Lower lobe of right lung (tissue), 2 donors: Measurements from ENCODE around the gene SOBP. TPM values are rescaled to one million over a fixed set of nuclear protein-coding genes. Genes with fewer than 3 reads are reported as not detected.

Source experiments
- ATAC-seq, 2 donors: fragments of 200-7000 bp; cut with Tn5 transposase; one replicate each; pipeline ENCODE4 v1.9.1; 2020 to 2022; ENCODE audit warnings: mild to moderate bottlenecking in 2 of 2, moderate library complexity in 2 of 2
- DNase-seq: peaks from one replicate; pipeline ENCODE4 v3.0.0-alpha.2; 2020
- H3K27ac ChIP-seq: fragments of 200-600 bp; one replicate; pipeline ENCODE4 v1.8.0; 2022
- H3K27me3 ChIP-seq: fragments of 200-600 bp; one replicate; pipeline ENCODE4 v1.8.0; 2022; ENCODE audit warnings: low read depth
- H3K36me3 ChIP-seq: fragments of 200-600 bp; one replicate; pipeline ENCODE4 v1.8.0; 2022; ENCODE audit warnings: mild to moderate bottlenecking
- H3K4me1 ChIP-seq: fragments of 200-600 bp; one replicate; pipeline ENCODE4 v1.8.0; 2022
- H3K4me3 ChIP-seq: fragments of 200-600 bp; one replicate; pipeline ENCODE4 v1.8.0; 2022; ENCODE audit warnings: mild to moderate bottlenecking
- H3K9me3 ChIP-seq: fragments of 200-600 bp; one replicate; pipeline ENCODE4 v1.8.0; 2022
- CTCF ChIP-seq: fragments of 200-600 bp; IDR thresholded peaks from one replicate; pipeline ENCODE4 v1.8.0; 2022; ENCODE audit warnings: antibody characterized with exemption, mild to moderate bottlenecking
- intact Hi-C: fragments of 100-400 bp; cut with DNase I; formaldehyde crosslinking; loops from one replicate; pipeline ENCODE4 v1.11.0; 2022
- total RNA-seq: library from RNA; stranded (reverse); fragmentation: NEBNext Ultra II Directional; extraction: Animal tissue kit (Norgen Biotek cat#: 25700); gene quantifications from one replicate; pipeline ENCODE4 v1.2.1, GENCODE V29; 2021
- donor health status: DM: no; HTN: yes; CAD: no; lungs with severe emphysema.

SOBP gene
- total RNA-seq, 1 donor from 2014 or later: 6.9 TPM

DNA sequence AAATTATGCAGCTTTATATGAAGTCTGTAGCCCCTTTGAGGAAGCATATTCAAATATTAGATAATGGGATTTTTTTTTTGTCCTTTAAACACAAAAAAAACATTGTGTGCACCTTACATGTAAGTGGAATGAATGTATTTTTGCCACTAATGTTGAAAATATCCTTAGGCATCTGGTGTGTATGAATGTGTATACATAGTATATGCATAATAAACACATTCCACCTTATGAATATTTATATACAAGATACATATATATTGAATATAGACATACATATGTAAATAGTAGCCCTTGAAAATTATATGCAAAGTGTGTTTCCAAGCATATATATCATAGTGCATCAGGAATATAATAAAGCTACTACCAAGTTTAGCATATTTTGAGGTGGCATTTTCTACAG lies 94.8 kb downstream of the SOBP start:
- no peak overlapping the region for H3K4me3 ChIP-seq
- no peaks in the 10 kb centered on the region for H3K36me3 ChIP-seq
- DNase-seq: no peak
- no peak for TF ChIP-seq CTCF
- no peak for ATAC-seq
- H3K9me3 ChIP-seq: no peaks in the 10 kb centered on the region
- intact Hi-C loops: no loop called here
- H3K27me3 ChIP-seq: no peaks in the 10 kb centered on the region
- no peak overlapping the region for H3K27ac ChIP-seq
- no peaks in the 10 kb centered on the region for H3K4me1 ChIP-seq

GRCh38 chr6:107585815-107586435 lies 96.0 kb downstream of the SOBP start:
- no peaks in the 10 kb centered on the region for H3K9me3 ChIP-seq
- no peak for DNase-seq
- no peak overlapping the region for H3K4me3 ChIP-seq
- H3K27me3 ChIP-seq: no peaks in the 10 kb centered on the region
- ATAC-seq: no peak
- intact Hi-C loops: no loop called here
- no peaks in the 10 kb centered on the region for H3K36me3 ChIP-seq
- no peaks in the 10 kb centered on the region for H3K4me1 ChIP-seq
- no peak overlapping the region for H3K27ac ChIP-seq
- no peak for TF ChIP-seq CTCF

GRCh38 chr6:107587451-107587850 lies 97.5 kb downstream of the SOBP start:
- H3K27me3 ChIP-seq: no peaks in the 10 kb centered on the region
- H3K4me3 ChIP-seq: no peak overlapping the region
- no peaks in the 10 kb centered on the region for H3K4me1 ChIP-seq
- H3K9me3 ChIP-seq: no peaks in the 10 kb centered on the region
- intact Hi-C loops: no loop called here
- H3K36me3 ChIP-seq: no peaks in the 10 kb centered on the region
- no peak for TF ChIP-seq CTCF
- DNase-seq: no peak
- no peak overlapping the region for H3K27ac ChIP-seq
- ATAC-seq: no peak

DNA sequence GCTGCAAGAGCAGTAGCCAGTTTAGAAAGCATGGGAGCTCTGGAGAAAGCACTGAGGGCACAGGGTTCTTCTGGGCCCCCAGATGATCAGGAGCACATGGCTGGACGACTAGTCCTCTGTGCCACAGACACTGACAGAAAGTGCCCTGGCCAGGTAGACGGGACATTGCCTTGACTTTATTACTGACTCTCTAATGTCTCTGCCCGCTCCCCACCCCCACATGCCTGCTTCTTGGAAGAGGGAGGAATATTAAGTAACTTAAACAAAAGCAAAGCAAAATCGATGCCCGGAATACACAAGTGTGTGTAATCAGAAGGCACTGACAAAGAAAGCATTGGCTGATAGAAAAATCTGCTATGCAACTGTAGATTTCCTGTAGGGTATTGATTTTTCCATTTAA lies 99.3 kb downstream of the SOBP start:
- DNase-seq: no peak
- no peaks in the 10 kb centered on the region for H3K36me3 ChIP-seq
- no peak for TF ChIP-seq CTCF
- no peaks in the 10 kb centered on the region for H3K4me1 ChIP-seq
- intact Hi-C loops: no loop called here
- H3K9me3 ChIP-seq: no peaks in the 10 kb centered on the region
- H3K4me3 ChIP-seq: no peak overlapping the region
- no peaks in the 10 kb centered on the region for H3K27me3 ChIP-seq
- ATAC-seq: no peak
- no peak overlapping the region for H3K27ac ChIP-seq

GRCh38 chr6:107589934-107590333 lies 100.0 kb downstream of the SOBP start:
- no peak overlapping the region for H3K27ac ChIP-seq
- no peaks in the 10 kb centered on the region for H3K27me3 ChIP-seq
- no peak for ATAC-seq
- no peak for TF ChIP-seq CTCF
- H3K9me3 ChIP-seq: no peaks in the 10 kb centered on the region
- DNase-seq: no peak
- no peak overlapping the region for H3K4me3 ChIP-seq
- intact Hi-C loops: no loop called here
- H3K4me1 ChIP-seq: no peaks in the 10 kb centered on the region
- H3K36me3 ChIP-seq: no peaks in the 10 kb centered on the region
